GM19351 (cell line): ENCODE results near the gene NUMB.

Experiments
- ATAC-seq: cut with Tn5 transposase; IDR thresholded peaks from one replicate; pipeline ENCODE4 v1.9.1; 2021; ENCODE audit warnings: mild to moderate bottlenecking, moderate library complexity; ENCODE audit not compliant: unreplicated experiment

Gene NUMB

GRCh38 chr14:73458183-73458976, at the start of gene NUMB:
NUMB (minus strand) TSS chr14:73458546; CDS start chr14:73355751, 102,795 bp downstream.
- ATAC-seq = peak; percentile 94

DNA sequence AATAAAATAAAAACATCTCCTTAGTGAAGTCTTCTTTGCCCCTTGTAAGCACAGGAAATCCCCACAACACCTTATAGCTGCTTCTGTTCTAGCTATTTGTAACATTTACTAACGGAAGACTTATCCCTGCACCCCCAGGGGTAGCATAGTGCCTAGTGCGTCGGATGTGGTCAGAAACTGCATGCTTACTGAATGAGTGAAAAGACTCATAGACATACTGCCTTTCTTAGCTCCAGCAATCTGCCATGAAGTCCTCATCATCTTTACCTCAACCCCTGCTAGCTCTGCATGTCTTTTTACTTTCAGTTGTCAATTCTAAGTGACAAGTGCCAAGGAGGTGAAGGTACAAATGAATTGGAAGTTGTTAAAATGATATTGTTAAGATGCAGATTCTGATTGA, 45.3 kb upstream of the NUMB start:
- no peak for ATAC-seq

DNA sequence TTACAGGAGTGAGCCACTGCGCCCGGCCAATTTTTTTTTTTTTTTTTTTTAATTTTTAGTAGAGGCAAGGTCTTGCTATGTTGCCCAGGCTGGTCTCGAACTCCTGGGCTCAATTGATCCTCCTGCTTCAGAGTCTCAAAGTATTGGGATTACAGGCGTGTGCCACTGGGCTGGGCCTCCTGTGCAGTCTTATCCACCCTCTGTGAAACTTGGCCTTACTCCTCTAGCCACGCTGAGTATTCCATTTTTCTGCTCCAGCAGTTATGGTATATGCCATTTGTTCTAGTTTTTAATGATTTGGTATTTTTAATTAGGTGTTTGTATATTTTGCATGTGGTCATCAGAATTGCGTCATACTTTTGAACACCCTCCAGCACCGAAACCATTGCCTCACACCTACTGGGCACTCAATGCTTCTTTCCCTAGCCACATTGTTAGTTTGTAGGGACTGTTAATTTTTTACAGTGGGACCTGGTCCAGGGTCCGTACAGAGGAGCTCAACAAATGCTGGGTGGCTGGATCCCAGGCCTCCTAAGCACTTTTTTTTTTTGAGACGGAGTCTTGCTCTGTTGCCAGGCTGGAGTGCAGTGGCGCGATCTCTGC, 43.8 kb upstream of the NUMB start:
- ATAC-seq = no peak

- no peak for ATAC-seq
Measured at GRCh38 chr14:73500360-73500759, 42.0 kb upstream of the NUMB start.

DNA sequence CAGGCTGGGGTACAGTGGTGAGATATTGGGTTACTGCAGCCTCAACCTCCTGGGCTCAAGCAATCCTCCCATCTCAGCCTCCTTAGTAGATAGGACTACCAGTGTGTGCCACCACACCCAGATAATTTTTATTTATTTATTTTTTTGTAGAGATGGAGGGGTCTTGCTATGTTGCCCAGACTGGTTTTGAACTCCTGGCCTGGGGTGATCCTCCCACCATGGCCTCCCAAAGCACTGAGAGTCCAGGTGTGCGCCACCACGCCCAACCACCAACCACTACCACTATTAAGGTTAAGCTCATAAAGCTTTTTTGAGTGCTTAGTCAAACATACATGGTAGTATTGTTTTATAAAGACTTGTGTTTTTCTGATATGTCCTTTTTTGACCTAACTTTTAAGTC, 36.2 kb upstream of the NUMB start:
- no peak for ATAC-seq

DNA sequence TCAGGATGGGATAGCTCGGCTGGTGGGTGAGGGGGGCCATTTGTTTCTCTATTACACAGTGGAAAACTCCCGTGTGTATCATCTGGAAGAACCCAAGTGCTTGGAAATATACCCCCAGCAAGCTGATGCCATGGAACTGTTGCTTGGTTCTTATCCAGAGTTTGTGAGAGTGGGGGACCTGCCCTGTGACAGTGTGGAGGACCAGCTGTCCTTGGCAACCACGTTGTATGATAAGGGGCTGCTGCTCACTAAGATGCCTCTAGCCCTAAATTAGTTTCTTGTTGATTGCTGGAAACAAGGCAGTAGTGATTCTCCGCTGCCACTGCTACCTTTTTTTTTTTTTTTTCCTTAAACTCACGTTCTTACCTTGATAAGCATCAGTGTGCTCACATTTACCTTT, 34.3 kb upstream of the NUMB start:
- no peak for ATAC-seq

- no peak for ATAC-seq
Measured at GRCh38 chr14:73492043-73492552, 33.8 kb upstream of the NUMB start.

GRCh38 chr14:73491256-73492042, 33.1 kb upstream of the NUMB start:
- peak; percentile 60 for ATAC-seq

DNA sequence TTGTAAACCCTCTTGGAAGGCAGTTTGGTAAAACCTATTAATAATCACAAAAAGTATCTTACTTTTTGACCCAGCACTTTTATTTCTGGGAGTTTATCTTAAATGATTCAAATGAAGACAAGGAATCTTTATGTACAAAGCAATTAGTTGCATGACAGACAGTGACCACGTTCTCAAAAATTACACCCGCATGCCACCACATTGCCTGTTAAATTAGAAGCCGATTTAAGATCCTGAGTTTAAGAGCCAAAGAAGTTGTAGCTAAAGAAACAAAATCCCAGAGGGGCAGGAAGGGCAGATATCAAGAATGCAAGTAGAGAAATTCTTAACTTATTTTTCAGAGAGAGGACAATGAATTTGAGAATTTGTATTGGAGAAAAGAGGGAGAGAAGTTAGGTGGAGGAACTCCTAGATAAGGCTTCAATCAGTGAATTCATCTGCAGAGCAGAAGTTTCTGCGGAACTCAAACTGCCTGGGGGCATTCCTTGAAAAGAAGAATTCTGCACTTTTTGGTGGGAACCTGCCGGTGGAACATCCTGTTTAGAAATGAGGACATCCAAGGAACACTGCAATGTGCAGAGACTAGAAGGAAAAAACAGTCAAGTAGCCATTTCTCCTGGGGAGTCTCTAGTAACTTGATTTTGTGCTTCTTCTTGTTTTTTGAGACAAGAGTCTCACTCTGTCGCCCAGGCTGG, 31.3 kb upstream of the NUMB start:
- ATAC-seq = no peak

DNA sequence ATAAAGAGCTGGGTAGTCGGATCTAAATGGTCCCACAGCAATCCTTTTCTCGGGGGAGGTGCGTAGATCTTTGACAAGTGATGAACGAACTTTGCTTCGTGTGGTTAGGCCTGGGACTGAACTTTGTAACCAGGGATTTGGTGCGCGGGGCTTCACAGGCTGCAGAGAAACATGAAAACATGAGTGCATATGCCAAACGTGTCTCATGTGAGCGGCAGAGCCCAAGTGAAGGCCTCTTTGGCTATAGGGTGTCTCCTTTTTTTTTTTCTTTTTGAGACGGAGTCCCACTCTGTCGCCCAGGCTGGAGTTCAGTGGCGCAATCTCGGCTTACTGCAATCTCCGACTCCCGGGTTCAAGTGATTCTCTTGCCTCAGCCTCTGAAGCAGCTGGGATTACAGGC, 20.3 kb upstream of the NUMB start:
- no peak for ATAC-seq

GRCh38 chr14:73477618-73478266, 19.4 kb upstream of the NUMB start:
- ATAC-seq = peak; percentile 53

- no peak for ATAC-seq
Measured at GRCh38 chr14:73476451-73476931, 18.1 kb upstream of the NUMB start.

GRCh38 chr14:73474952-73475351, 16.6 kb upstream of the NUMB start:
- ATAC-seq = no peak

DNA sequence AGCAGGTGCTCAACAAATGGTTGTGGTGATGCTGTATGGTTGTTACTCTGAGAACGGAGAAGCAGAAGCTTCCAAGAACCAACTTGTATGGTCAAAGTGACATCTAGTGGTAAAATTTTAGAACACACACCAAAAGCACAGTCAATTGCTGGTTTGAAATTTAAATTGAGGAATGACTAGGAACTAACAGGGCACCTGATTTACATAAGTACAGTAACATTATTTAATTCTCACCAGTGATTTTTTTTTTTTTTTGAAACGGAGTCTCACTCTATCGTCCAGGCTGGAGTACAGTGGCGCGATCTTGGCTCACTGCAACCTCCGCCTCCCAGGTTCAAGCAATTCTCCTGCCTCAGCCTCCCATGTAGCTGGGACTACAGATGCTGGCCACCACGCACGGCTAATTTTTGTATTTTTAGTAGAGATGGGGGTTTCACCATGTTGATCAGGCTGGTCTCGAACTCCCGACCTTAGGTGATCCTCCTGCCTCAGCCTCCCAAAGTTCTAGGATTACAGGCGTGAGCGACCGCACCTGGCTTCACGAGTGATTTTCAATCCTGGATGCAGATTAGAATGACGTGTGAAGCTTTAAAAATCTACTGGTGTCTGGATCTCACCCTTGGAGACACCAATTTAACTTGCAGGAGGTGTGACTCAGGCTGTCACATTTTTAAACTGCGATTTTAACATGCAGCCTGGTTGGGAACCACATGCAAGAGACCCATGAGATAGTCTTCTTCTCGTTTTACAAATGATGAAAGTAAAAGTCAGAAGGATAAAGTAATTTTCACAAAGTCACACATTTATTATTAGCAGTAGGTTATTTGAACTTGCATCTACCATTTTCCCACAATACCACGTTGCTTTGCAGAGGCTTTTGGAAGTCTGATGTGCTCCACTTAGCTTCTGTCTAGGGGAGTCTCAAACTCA, 14.1 kb upstream of the NUMB start:
- no peak for ATAC-seq

- ATAC-seq = no peak
Measured at GRCh38 chr14:73471582-73472184, 13.3 kb upstream of the NUMB start.

GRCh38 chr14:73468828-73469375, 10.6 kb upstream of the NUMB start:
- no peak for ATAC-seq

GRCh38 chr14:73467800-73468199, 9.5 kb upstream of the NUMB start:
- no peak for ATAC-seq

GRCh38 chr14:73467377-73467776, 9.0 kb upstream of the NUMB start:
- no peak for ATAC-seq

DNA sequence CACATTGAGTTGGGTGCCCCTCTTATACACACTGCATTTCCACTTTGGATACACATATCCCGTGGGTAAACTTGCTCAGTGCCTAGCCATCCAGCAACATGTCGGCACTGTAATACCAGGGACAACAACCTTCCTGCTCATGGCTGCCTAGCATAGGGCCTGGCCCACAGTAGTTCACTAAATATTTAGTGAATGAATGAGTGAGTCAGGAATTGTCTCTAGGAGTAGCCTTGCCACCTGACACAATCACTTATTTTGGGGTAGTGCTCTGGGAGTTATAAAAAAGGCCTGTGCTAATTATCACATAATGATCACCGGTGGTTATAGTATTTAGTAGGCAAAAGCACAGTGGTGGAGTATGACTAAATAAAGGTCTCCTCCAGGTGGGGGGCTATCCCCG, 8.5 kb upstream of the NUMB start:
- no peak for ATAC-seq
